Cardiac fibroblast (primary cell): Measurements from ENCODE around the gene RBM33.

ENCODE experiments used
- DNase-seq, 2 donors: peaks; one replicate each; pipeline versions ENCODE4 v3.0.0 to v3.0.0-alpha.2; 2010; ENCODE audit warnings: low read depth in 2 of 2
- H3K4me3 ChIP-seq, 2 donors: replicated peaks in 1 of 2; 1 replicate in 1 of 2; 2 replicates in 1 of 2; pipeline ENCODE4 v1.5.1; 2011; ENCODE audit warnings: low read depth in 2 of 2, low read length in 2 of 2, mild to moderate bottlenecking in 2 of 2, moderate library complexity in 1 of 2
- CTCF ChIP-seq: IDR thresholded peaks from one replicate; pipeline ENCODE4 v1.5.1; 2011; ENCODE audit warnings: low read depth, mild to moderate bottlenecking, low read length, inconsistent platforms

Gene RBM33

GRCh38 chr7:155732286-155732685 lies 87.8 kb downstream of the RBM33 start:
- no peak for TF ChIP-seq CTCF
- H3K4me3 ChIP-seq, result no peak overlapping the region
- DNase-seq, result no peak

GRCh38 chr7:155733582-155734444 lies 89.4 kb downstream of the RBM33 start:
- no peak for DNase-seq
- TF ChIP-seq CTCF, result no peak

GRCh38 chr7:155734445-155734809 lies 90.0 kb downstream of the RBM33 start:
- no peak for TF ChIP-seq CTCF
- no peak overlapping the region for H3K4me3 ChIP-seq
- DNase-seq, result no peak

More at GRCh38 chr7:155733582-155734444, 89.4 kb downstream of the RBM33 start:
- H3K4me3 ChIP-seq, result no peak overlapping the region

GRCh38 chr7:155735442-155736115 lies 91.1 kb downstream of the RBM33 start:
- no peak for TF ChIP-seq CTCF
- no peak overlapping the region for H3K4me3 ChIP-seq
- no peak for DNase-seq

GRCh38 chr7:155737590-155737989 lies 93.1 kb downstream of the RBM33 start:
- DNase-seq, result no peak
- no peak for TF ChIP-seq CTCF

GRCh38 chr7:155738104-155738503 lies 93.6 kb downstream of the RBM33 start:
- DNase-seq, result no peak
- no peak for TF ChIP-seq CTCF
- no peak overlapping the region for H3K4me3 ChIP-seq

More at GRCh38 chr7:155737590-155737989, 93.1 kb downstream of the RBM33 start:
- H3K4me3 ChIP-seq, result no peak overlapping the region
